GM23338 (cell line): ENCODE measurements around the gene POP7. TPM values are rescaled to one million over a fixed set of nuclear protein-coding genes. Genes with fewer than 3 reads are reported as not detected.
A peak's percentile ranks its signal among the peaks of the same experiment; 100 is the strongest.

Experiments used
- ATAC-seq: fragments of 200-7000 bp; cut with Tn5 transposase; 3 replicates; pipeline ENCODE4 v1.9.1; 2020
- DNase-seq: peaks from one replicate; pipeline ENCODE4 v3.0.0-alpha.2; 2015; ENCODE audit warnings: low spot score
- H2AFZ ChIP-seq: fragments of 200-600 bp; sonication (generic); 2 replicates; pipeline ENCODE4 v1.8.0; 2016; ENCODE audit warnings: antibody characterized with exemption, mild to moderate bottlenecking, moderate library complexity
- H3F3A ChIP-seq: fragments of 200-600 bp; sonication (generic); replicated peaks from 2 replicates; pipeline ENCODE4 v1.8.0; 2017; ENCODE audit warnings: antibody characterized with exemption, mixed run types, low read depth
- H3K27ac ChIP-seq: fragments of 200-600 bp; sonication (generic); 2 replicates; pipeline ENCODE4 v1.6.1; 2016; ENCODE audit warnings: low read depth
- H3K27me3 ChIP-seq: fragments of 200-600 bp; sonication (generic); 2 replicates; pipeline ENCODE4 v1.8.0; 2016; ENCODE audit warnings: mild to moderate bottlenecking, mixed run types, moderate library complexity; ENCODE audit not compliant: insufficient read depth
- H3K36me3 ChIP-seq: fragments of 200-600 bp; sonication (generic); 2 replicates; pipeline ENCODE4 v1.8.0; 2016; ENCODE audit warnings: mild to moderate bottlenecking; ENCODE audit not compliant: insufficient read depth
- H3K4me1 ChIP-seq: fragments of 200-600 bp; sonication (generic); 2 replicates; pipeline ENCODE4 v1.8.0; 2016; ENCODE audit warnings: mild to moderate bottlenecking, moderate library complexity; ENCODE audit not compliant: insufficient read depth
- H3K4me2 ChIP-seq: fragments of 200-600 bp; sonication (generic); 2 replicates; pipeline ENCODE4 v1.7.1; 2017; ENCODE audit warnings: mixed run types
- H3K4me3 ChIP-seq: fragments of 200-600 bp; sonication (generic); 2 replicates; pipeline ENCODE4 v1.6.1; 2016; ENCODE audit warnings: mixed run types
- H3K79me2 ChIP-seq: fragments of 200-600 bp; sonication (generic); replicated peaks from 2 replicates; pipeline ENCODE4 v1.8.0; 2017; ENCODE audit warnings: mild to moderate bottlenecking; ENCODE audit not compliant: insufficient read depth
- H3K9me2 ChIP-seq: fragments of 200-600 bp; sonication (generic); 2 replicates; pipeline ENCODE4 v1.8.0; 2017; ENCODE audit not compliant: insufficient read depth
- H4K20me1 ChIP-seq: fragments of 200-600 bp; sonication (generic); replicated peaks from 2 replicates; pipeline ENCODE4 v1.8.0; 2017; ENCODE audit warnings: mild to moderate bottlenecking; ENCODE audit not compliant: insufficient read depth
- H3K27ac Mint-ChIP-seq: 2 replicates; pipeline ENCODE4 v1.8.0; 2020; ENCODE audit warnings: inconsistent platforms, mild to moderate bottlenecking, moderate library complexity, mixed read lengths
- H3K27me3 Mint-ChIP-seq: 3 replicates; pipeline ENCODE4 v1.8.0; 2022; ENCODE audit warnings: low read depth, mild to moderate bottlenecking, moderate library complexity, mixed read lengths, inconsistent platforms; ENCODE audit not compliant: insufficient read depth, poor library complexity
- H3K36me3 Mint-ChIP-seq: 3 replicates; pipeline ENCODE4 v1.8.0; 2021; ENCODE audit warnings: low read depth, mild to moderate bottlenecking, inconsistent platforms, moderate library complexity, mixed read lengths
- H3K4me1 Mint-ChIP-seq: 3 replicates; pipeline ENCODE4 v1.8.0; 2020; ENCODE audit warnings: mild to moderate bottlenecking, inconsistent platforms, mixed read lengths
- H3K4me3 Mint-ChIP-seq: 3 replicates; pipeline ENCODE4 v1.8.0; 2021; ENCODE audit warnings: moderate library complexity, mild to moderate bottlenecking, inconsistent platforms, mixed read lengths
- H3K9me3 Mint-ChIP-seq: 3 replicates; pipeline ENCODE4 v1.8.0; 2020; ENCODE audit warnings: moderate library complexity, mild to moderate bottlenecking, inconsistent platforms, mixed read lengths
- CREB1 ChIP-seq: fragments of 250-450 bp; sonication (Bioruptor Pico); IDR thresholded peaks from 2 replicates; pipeline ENCODE4 v1.5.0; 2020; ENCODE audit warnings: low read depth, mild to moderate bottlenecking, moderate library complexity
- CTCF ChIP-seq, 2 experiments: fragments of 200-600 bp in 1 of 2; sonication (generic) in 1 of 2; conservative IDR thresholded peaks; 2 replicates each; pipeline versions ENCODE4 v1.5.1 to v1.6.1; 2016 to 2017; ENCODE audit warnings: antibody characterized with exemption in 2 of 2, low read depth in 2 of 2, mild to moderate bottlenecking in 2 of 2, moderate library complexity in 1 of 2
- JUNB ChIP-seq: IDR thresholded peaks from one replicate; pipeline ENCODE4 v1.6.1; 2016; ENCODE audit warnings: antibody characterized with exemption; ENCODE audit not compliant: unreplicated experiment
- NANOG ChIP-seq: IDR thresholded peaks from 2 replicates; pipeline ENCODE4 v1.6.1; 2016; ENCODE audit warnings: antibody characterized with exemption, borderline replicate concordance
- POLR2AphosphoS5 ChIP-seq: IDR thresholded peaks from 2 replicates; pipeline ENCODE4 v1.6.1; 2016; ENCODE audit warnings: antibody characterized with exemption, low read depth
- STAT1 ChIP-seq: IDR thresholded peaks from one replicate; pipeline ENCODE4 v1.6.1; 2016; ENCODE audit warnings: antibody characterized with exemption; ENCODE audit not compliant: unreplicated experiment
- ZNF114 ChIP-seq: fragments of 250-450 bp; sonication (Bioruptor Pico); IDR thresholded peaks from 2 replicates; pipeline ENCODE4 v1.5.0; 2020; ENCODE audit warnings: mild to moderate bottlenecking, moderate library complexity
- ZNF331 ChIP-seq: fragments of 250-450 bp; sonication (Bioruptor Pico); IDR thresholded peaks from 2 replicates; pipeline ENCODE4 v1.5.0; 2020; ENCODE audit warnings: low read depth, mild to moderate bottlenecking, moderate library complexity
- ZNF462 ChIP-seq: fragments of 250-450 bp; sonication (Bioruptor Pico); IDR thresholded peaks from 2 replicates; pipeline ENCODE4 v1.5.0; 2020; ENCODE audit warnings: mild to moderate bottlenecking, moderate library complexity
- polyA plus RNA-seq: library from polyadenylated mRNA; unstranded; fragments of >200 nt; fragmentation: Nextera tagmentation; extraction: Ambion mirVana; gene quantifications from 2 replicates; pipeline ENCODE4 v1.2.1, GENCODE V29; 2016
- total RNA-seq: library from RNA; depleted of rRNA; stranded (reverse); fragments of >200 nt; shearing (Covaris generic); gene quantifications from 2 replicates; pipeline ENCODE4 v1.2.3, GENCODE V29; 2014

Gene POP7
- total and polyA plus RNA-seq, 2 experiments from 2014 or later: 110 to 216 TPM

GRCh38 chr7:100721505-100721812 lies 15.5 kb downstream of the POP7 start:
- Mint-ChIP-seq H3K4me3 (peak overlapping the region; percentile 69), H3K36me3 (no peaks in the 10 kb centered on the region), H3K9me3 (peaks cover 2% of the 10 kb centered on the region; the same call in 2 of the 3 replicates), H3K27ac (no peak overlapping the region), H3K4me1 (peaks cover 7% of the 10 kb centered on the region), H3K27me3 (peaks cover 42% of the 10 kb centered on the region)
- ATAC-seq (no peak), DNase-seq (no peak)
- Histone ChIP-seq H3K4me2 (peak overlapping the region; percentile 88), H3F3A (peaks cover 6% of the 10 kb centered on the region; the same call in 1 of the 2 replicates), H3K79me2 (no peaks in the 10 kb centered on the region), H3K27ac (no peak overlapping the region), H3K9me2 (no peaks in the 10 kb centered on the region), H3K27me3 (peaks cover 38% of the 10 kb centered on the region), H2AFZ (peak overlapping the region; percentile 93), H3K36me3 (no peaks in the 10 kb centered on the region), H3K4me1 (peaks cover 9% of the 10 kb centered on the region; the same call in 1 of the 2 replicates), H3K4me3 (no peak overlapping the region; the same call in 1 of the 2 replicates), H4K20me1 (no peaks in the 10 kb centered on the region)
- TF ChIP-seq STAT1: no peak
- no peak for TF ChIP-seq NANOG
- no peak for TF ChIP-seq POLR2AphosphoS5
- TF ChIP-seq CREB1: no peak
- TF ChIP-seq ZNF462: no peak
- no peak for TF ChIP-seq JUNB

- Mint-ChIP-seq H3K36me3 (no peaks in the 10 kb centered on the region), H3K9me3 (peaks cover 2% of the 10 kb centered on the region; the same call in 2 of the 3 replicates), H3K4me3 (no peak overlapping the region), H3K27me3 (peaks cover 40% of the 10 kb centered on the region), H3K4me1 (peaks cover 7% of the 10 kb centered on the region), H3K27ac (no peak overlapping the region)
- no peaks in the 10 kb centered on the region for H3K36me3 ChIP-seq
- no peak overlapping the region for H3K4me3 ChIP-seq
- H3K27me3 ChIP-seq: peaks cover 38% of the 10 kb centered on the region
- H3K4me1 ChIP-seq: peaks cover 9% of the 10 kb centered on the region; the same call in 1 of the 2 replicates
- no peak overlapping the region for H3K4me2 ChIP-seq
- no peaks in the 10 kb centered on the region for H3K79me2 ChIP-seq
- H3K27ac ChIP-seq: no peak overlapping the region
- peaks cover 6% of the 10 kb centered on the region; the same call in 1 of the 2 replicates for H3F3A ChIP-seq
- DNase-seq (no peak), ATAC-seq (no peak)
- H2AFZ ChIP-seq: no peak overlapping the region
- TF ChIP-seq JUNB (no peak), CREB1 (no peak), NANOG (no peak), ZNF331 (CRISPR knock-in tag) (no peak), STAT1 (no peak), ZNF114 (no peak), POLR2AphosphoS5 (no peak), CTCF (conservative IDR thresholded peaks at IDR 0.05; ENCODE audit: low read depth in 2 of 2) (no peak)
- no peaks in the 10 kb centered on the region for H3K9me2 ChIP-seq
- H4K20me1 ChIP-seq: no peaks in the 10 kb centered on the region
These were observed 16.7 kb downstream of the POP7 start for GRCh38 chr7:100722480-100723212.
